HEK293 (cell line): ENCODE measurements around the gene POU5F1.

Experiments
- CTCF ChIA-PET: fragments of 350-600 bp; formaldehyde crosslinking; extraction: SDS; loops from one replicate; lab custom pipeline; 2021; ENCODE audit warnings: antibody characterized with exemption; lab: Yijun Ruan, JAX
- POLR2A ChIA-PET: fragments of 300-600 bp; formaldehyde crosslinking; extraction: SDS; loops from one replicate; lab custom pipeline; 2020; ENCODE audit warnings: antibody characterized with exemption, inconsistent platforms; lab: Yijun Ruan, JAX
- H3K27ac ChIP-seq: fragments of 200-500 bp; sonication (Bioruptor generic); 2 replicates; pipeline ENCODE4 v1.5.1; 2014; ENCODE audit warnings: low read depth, low read length, control low read depth, inconsistent platforms; ENCODE audit errors: extremely low read depth
- H3K36me3 ChIP-seq, 2 experiments: fragments of 200-500 bp in 1 of 2; sonication (Bioruptor generic) in 1 of 2; 1 replicate in 1 of 2; 2 replicates in 1 of 2; pipeline ENCODE4 v1.5.1; 2014 to 2017; ENCODE audit warnings: inconsistent platforms in 2 of 2, low read length in 2 of 2; ENCODE audit not compliant: control insufficient read depth in 2 of 2, insufficient read depth in 1 of 2
- H3K4me1 ChIP-seq: fragments of 200-500 bp; sonication (Bioruptor generic); 2 replicates; pipeline ENCODE4 v1.5.1; 2014; ENCODE audit warnings: mild to moderate bottlenecking, low read length, inconsistent platforms; ENCODE audit not compliant: control insufficient read depth, insufficient read depth
- H3K4me3 ChIP-seq: 2 replicates; pipeline ENCODE4 v1.5.1; 2011; ENCODE audit warnings: low read depth, mild to moderate bottlenecking, control low read depth, low read length, moderate library complexity
- H3K9me3 ChIP-seq: fragments of 200-500 bp; sonication (Bioruptor generic); 2 replicates; pipeline ENCODE4 v1.5.1; 2014; ENCODE audit warnings: low read depth, low read length, inconsistent platforms; ENCODE audit not compliant: control insufficient read depth, insufficient read depth
- BCL11A ChIP-seq: fragments of 450-650 bp; formaldehyde crosslinking; IDR thresholded peaks from 2 replicates; pipeline ENCODE4 v1.5.1; 2016; ENCODE audit warnings: low read depth, missing biosample characterization, missing genetic modification characterization
- CTCF ChIP-seq: fragments of 450-650 bp; formaldehyde crosslinking; IDR thresholded peaks from 2 replicates; pipeline ENCODE4 v1.5.1; 2016; ENCODE audit warnings: missing biosample characterization, missing genetic modification characterization
- GLIS1 ChIP-seq: fragments of 450-650 bp; formaldehyde crosslinking; IDR thresholded peaks from 2 replicates; pipeline ENCODE4 v1.5.1; 2016; ENCODE audit warnings: missing biosample characterization, missing genetic modification characterization
- HOXA7 ChIP-seq: sonication (generic); formaldehyde crosslinking; IDR thresholded peaks from 2 replicates; pipeline ENCODE4 v1.8.1; 2022; ENCODE audit warnings: missing genetic modification reagents, borderline replicate concordance
- HOXC10 ChIP-seq: sonication (generic); formaldehyde crosslinking; IDR thresholded peaks from 2 replicates; pipeline ENCODE4 v1.8.1; 2023; ENCODE audit warnings: mild to moderate bottlenecking, missing genetic modification reagents
- OSR2 ChIP-seq: fragments of 450-650 bp; formaldehyde crosslinking; IDR thresholded peaks from 2 replicates; pipeline ENCODE4 v1.5.1; 2016; ENCODE audit warnings: missing biosample characterization, missing genetic modification characterization
- ZEB2 ChIP-seq: fragments of 450-650 bp; formaldehyde crosslinking; IDR thresholded peaks from 2 replicates; pipeline ENCODE4 v1.5.1; 2016; ENCODE audit warnings: missing biosample characterization, missing genetic modification characterization
- ZIC2 ChIP-seq: fragments of 450-650 bp; formaldehyde crosslinking; IDR thresholded peaks from 2 replicates; pipeline ENCODE4 v1.5.1; 2016; ENCODE audit warnings: missing biosample characterization, missing genetic modification characterization
- ZNF155 ChIP-seq: fragments of 450-650 bp; formaldehyde crosslinking; IDR thresholded peaks from 2 replicates; pipeline ENCODE4 v1.5.1; 2016; ENCODE audit warnings: missing biosample characterization, missing genetic modification characterization
- ZNF19 ChIP-seq: fragments of 450-650 bp; formaldehyde crosslinking; IDR thresholded peaks from 2 replicates; pipeline ENCODE4; 2016; ENCODE audit warnings: missing biosample characterization, missing genetic modification characterization, low read depth
- ZNF2 ChIP-seq: fragments of 450-650 bp; formaldehyde crosslinking; IDR thresholded peaks from 2 replicates; pipeline ENCODE4 v1.5.1; 2016; ENCODE audit warnings: missing biosample characterization, missing genetic modification characterization
- ZNF335 ChIP-seq: fragments of 450-650 bp; formaldehyde crosslinking; conservative IDR thresholded peaks from 2 replicates; pipeline ENCODE4 v1.5.1; 2016; ENCODE audit warnings: missing biosample characterization, missing genetic modification characterization
- ZNF341 ChIP-seq: fragments of 450-650 bp; formaldehyde crosslinking; IDR thresholded peaks from 2 replicates; pipeline ENCODE4; 2016; ENCODE audit warnings: low read depth, missing biosample characterization, missing genetic modification characterization
- ZNF366 ChIP-seq: fragments of 450-650 bp; formaldehyde crosslinking; conservative IDR thresholded peaks from 2 replicates; pipeline ENCODE4 v1.5.1; 2016; ENCODE audit warnings: missing biosample characterization, missing genetic modification characterization
- ZNF518A ChIP-seq: fragments of 450-650 bp; formaldehyde crosslinking; conservative IDR thresholded peaks from 2 replicates; pipeline ENCODE4 v1.5.1; 2016; ENCODE audit warnings: low read depth, missing biosample characterization, missing genetic modification characterization
- ZNF654 ChIP-seq: fragments of 450-650 bp; formaldehyde crosslinking; IDR thresholded peaks from 2 replicates; pipeline ENCODE4 v1.5.1; 2016; ENCODE audit warnings: low read depth, missing biosample characterization, missing genetic modification characterization
- ZNF660 ChIP-seq: fragments of 450-650 bp; IDR thresholded peaks from 2 replicates; pipeline ENCODE4 v1.5.1; 2018; ENCODE audit warnings: missing biosample characterization, mild to moderate bottlenecking, missing genetic modification characterization
- ZNF664 ChIP-seq: fragments of 450-650 bp; formaldehyde crosslinking; IDR thresholded peaks from 2 replicates; pipeline ENCODE4 v1.5.1; 2016; ENCODE audit warnings: missing biosample characterization, missing genetic modification characterization
- ZNF843 ChIP-seq: fragments of 450-650 bp; formaldehyde crosslinking; IDR thresholded peaks from 2 replicates; pipeline ENCODE4 v1.5.1; 2016; ENCODE audit warnings: missing biosample characterization, missing genetic modification characterization

POU5F1 gene

GRCh38 chr6:31128093-31128676 is 42.3 kb downstream of the POU5F1 start:
- ChIA-PET POLR2A (no interaction called here), CTCF (interaction anchor here (0.5 to 11.3 kb wide), 31 partner anchors 12 to 811 kb away, joined by 3 to 100 read pairs (median 4); partner anchors contain the start of genes C6orf15, PSORS1C1 and PSORS1C2)
- peak; percentile 36; the same call in 1 of the 2 replicates for TF ChIP-seq ZNF660 (tag by site-specific recombination)
- TF ChIP-seq HOXC10 (CRISPR knock-in tag) = no peak
- TF ChIP-seq ZEB2 (tag by site-specific recombination) = peak; percentile 36; the same call in 1 of the 2 replicates
- 0 out of 2 replicates have a peak, but pooled peaks have one; percentile 29 for TF ChIP-seq ZNF335 (tag by site-specific recombination)
- TF ChIP-seq ZNF843 (tag by site-specific recombination) = no peak
- peak; percentile 55 for TF ChIP-seq ZNF654
- TF ChIP-seq CTCF = peak; percentile 57; the same call in 1 of the 2 replicates
- TF ChIP-seq ZNF366 (tag by site-specific recombination) = 0 out of 2 replicates have a peak, but pooled peaks have one; percentile 31
- no peaks in the 10 kb centered on the region for H3K36me3 ChIP-seq
- no peak overlapping the region for H3K27ac ChIP-seq
- no peaks in the 10 kb centered on the region for H3K9me3 ChIP-seq
- H3K4me1 ChIP-seq = 0 out of 2 replicates have a peak, but pooled peaks cover 3% of the 10 kb centered on the region
- no peak overlapping the region for H3K4me3 ChIP-seq

- CTCF ChIA-PET = interaction anchor here (0.6 to 11.3 kb wide), 20 partner anchors 9 to 299 kb away, joined by 3 to 100 read pairs (median 6); partner anchors contain the start of genes C6orf15, PSORS1C1 and PSORS1C2
These were observed 43.9 kb downstream of the POU5F1 start for GRCh38 chr6:31126396-31127175.

More at GRCh38 chr6:31126396-31127175, 43.9 kb downstream of the POU5F1 start:
- TF ChIP-seq ZNF660 (tag by site-specific recombination) (peak; percentile 74; the same call in 1 of the 2 replicates), ZNF341 (peak; percentile 85), ZNF155 (no peak), BCL11A (no peak), OSR2 (tag by site-specific recombination) (0 out of 2 replicates have a peak, but pooled peaks have one; percentile 17), HOXA7 (CRISPR knock-in tag) (no peak), ZNF2 (tag by site-specific recombination) (no peak), ZNF664 (no peak), ZNF19 (tag by site-specific recombination) (no peak), ZNF518A (tag by site-specific recombination) (no peak), GLIS1 (peak; percentile 72), ZIC2 (0 out of 2 replicates have a peak, but pooled peaks have one; percentile 14)
- no peak overlapping the region for H3K27ac ChIP-seq
- H3K36me3 ChIP-seq = no peaks in the 10 kb centered on the region
- no peak overlapping the region for H3K4me3 ChIP-seq
- POLR2A ChIA-PET = interaction anchor here (1.0 kb wide), 2 partner anchors 32 to 461 kb away, joined by 3 read pairs; partner anchors contain the start of gene TCF19
- H3K9me3 ChIP-seq = no peaks in the 10 kb centered on the region
- H3K4me1 ChIP-seq = peaks cover 10% of the 10 kb centered on the region
